HEK293 (cell line): ENCODE data around the gene C19orf25.

Experiments used
- CTCF ChIA-PET: fragments of 350-600 bp; formaldehyde crosslinking; extraction: SDS; loops from one replicate; lab custom pipeline; 2021; ENCODE audit warnings: antibody characterized with exemption; lab: Yijun Ruan, JAX
- POLR2A ChIA-PET: fragments of 300-600 bp; formaldehyde crosslinking; extraction: SDS; loops from one replicate; lab custom pipeline; 2020; ENCODE audit warnings: antibody characterized with exemption, inconsistent platforms; lab: Yijun Ruan, JAX
- H3K27ac ChIP-seq: fragments of 200-500 bp; sonication (Bioruptor generic); 2 replicates; pipeline ENCODE4 v1.5.1; 2014; ENCODE audit warnings: low read depth, low read length, control low read depth, inconsistent platforms; ENCODE audit errors: extremely low read depth
- H3K36me3 ChIP-seq, 2 experiments: fragments of 200-500 bp in 1 of 2; sonication (Bioruptor generic) in 1 of 2; 1 replicate in 1 of 2; 2 replicates in 1 of 2; pipeline ENCODE4 v1.5.1; 2014 to 2017; ENCODE audit warnings: inconsistent platforms in 2 of 2, low read length in 2 of 2; ENCODE audit not compliant: control insufficient read depth in 2 of 2, insufficient read depth in 1 of 2
- H3K4me1 ChIP-seq: fragments of 200-500 bp; sonication (Bioruptor generic); 2 replicates; pipeline ENCODE4 v1.5.1; 2014; ENCODE audit warnings: mild to moderate bottlenecking, low read length, inconsistent platforms; ENCODE audit not compliant: control insufficient read depth, insufficient read depth
- H3K4me3 ChIP-seq: 2 replicates; pipeline ENCODE4 v1.5.1; 2011; ENCODE audit warnings: low read depth, mild to moderate bottlenecking, control low read depth, low read length, moderate library complexity
- H3K9me3 ChIP-seq: fragments of 200-500 bp; sonication (Bioruptor generic); 2 replicates; pipeline ENCODE4 v1.5.1; 2014; ENCODE audit warnings: low read depth, low read length, inconsistent platforms; ENCODE audit not compliant: control insufficient read depth, insufficient read depth
- GLIS1 ChIP-seq: fragments of 450-650 bp; formaldehyde crosslinking; IDR thresholded peaks from 2 replicates; pipeline ENCODE4 v1.5.1; 2016; ENCODE audit warnings: missing biosample characterization, missing genetic modification characterization
- KLF9 ChIP-seq: fragments of 450-650 bp; formaldehyde crosslinking; IDR thresholded peaks from 2 replicates; pipeline ENCODE4 v1.5.1; 2016; ENCODE audit warnings: missing biosample characterization, missing genetic modification characterization, low read depth
- ZBTB10 ChIP-seq: fragments of 450-650 bp; formaldehyde crosslinking; IDR thresholded peaks from 2 replicates; pipeline ENCODE4 v1.5.1; 2016; ENCODE audit warnings: missing biosample characterization, missing genetic modification characterization
- ZNF214 ChIP-seq: fragments of 450-650 bp; formaldehyde crosslinking; IDR thresholded peaks from 2 replicates; pipeline ENCODE4 v1.5.1; 2017; ENCODE audit warnings: missing biosample characterization, mild to moderate bottlenecking, missing genetic modification characterization, borderline replicate concordance
- ZNF324 ChIP-seq: fragments of 450-650 bp; formaldehyde crosslinking; IDR thresholded peaks from 2 replicates; pipeline ENCODE4 v1.5.1; 2016; ENCODE audit warnings: missing biosample characterization, missing genetic modification characterization
- ZNF335 ChIP-seq: fragments of 450-650 bp; formaldehyde crosslinking; conservative IDR thresholded peaks from 2 replicates; pipeline ENCODE4 v1.5.1; 2016; ENCODE audit warnings: missing biosample characterization, missing genetic modification characterization
- ZNF585B ChIP-seq: fragments of 450-650 bp; formaldehyde crosslinking; IDR thresholded peaks from 2 replicates; pipeline ENCODE4 v1.5.1; 2016; ENCODE audit warnings: missing biosample characterization, missing genetic modification characterization
- ZNF660 ChIP-seq: fragments of 450-650 bp; IDR thresholded peaks from 2 replicates; pipeline ENCODE4 v1.5.1; 2018; ENCODE audit warnings: missing biosample characterization, mild to moderate bottlenecking, missing genetic modification characterization
- ZNF704 ChIP-seq: fragments of 450-650 bp; formaldehyde crosslinking; IDR thresholded peaks from 2 replicates; pipeline ENCODE4 v1.5.1; 2016; ENCODE audit warnings: missing biosample characterization, missing genetic modification characterization
- ZNF76 ChIP-seq: fragments of 450-650 bp; formaldehyde crosslinking; IDR thresholded peaks from 2 replicates; pipeline ENCODE4; 2016; ENCODE audit warnings: low read depth, missing biosample characterization, missing genetic modification characterization, borderline replicate concordance
- TF ChIP-seq, protein P1 (sequence below): fragments of 450-650 bp; formaldehyde crosslinking; IDR thresholded peaks from 2 replicates; pipeline ENCODE4 v1.5.1; 2016; ENCODE audit warnings: missing biosample characterization, missing genetic modification characterization
- TF ChIP-seq, protein P2 (sequence below): fragments of 450-650 bp; formaldehyde crosslinking; IDR thresholded peaks from 2 replicates; pipeline ENCODE4 v1.5.1; 2017; ENCODE audit warnings: missing biosample characterization, missing genetic modification characterization
- TF ChIP-seq, protein P3 (sequence below): fragments of 450-650 bp; formaldehyde crosslinking; IDR thresholded peaks from 2 replicates; pipeline ENCODE4 v1.5.1; 2017; ENCODE audit warnings: missing biosample characterization, missing genetic modification characterization
- TF ChIP-seq, protein P4 (sequence below): fragments of 450-650 bp; formaldehyde crosslinking; IDR thresholded peaks from 2 replicates; pipeline ENCODE4 v1.5.1; 2016; ENCODE audit warnings: missing biosample characterization, missing genetic modification characterization

C19orf25 gene

DNA sequence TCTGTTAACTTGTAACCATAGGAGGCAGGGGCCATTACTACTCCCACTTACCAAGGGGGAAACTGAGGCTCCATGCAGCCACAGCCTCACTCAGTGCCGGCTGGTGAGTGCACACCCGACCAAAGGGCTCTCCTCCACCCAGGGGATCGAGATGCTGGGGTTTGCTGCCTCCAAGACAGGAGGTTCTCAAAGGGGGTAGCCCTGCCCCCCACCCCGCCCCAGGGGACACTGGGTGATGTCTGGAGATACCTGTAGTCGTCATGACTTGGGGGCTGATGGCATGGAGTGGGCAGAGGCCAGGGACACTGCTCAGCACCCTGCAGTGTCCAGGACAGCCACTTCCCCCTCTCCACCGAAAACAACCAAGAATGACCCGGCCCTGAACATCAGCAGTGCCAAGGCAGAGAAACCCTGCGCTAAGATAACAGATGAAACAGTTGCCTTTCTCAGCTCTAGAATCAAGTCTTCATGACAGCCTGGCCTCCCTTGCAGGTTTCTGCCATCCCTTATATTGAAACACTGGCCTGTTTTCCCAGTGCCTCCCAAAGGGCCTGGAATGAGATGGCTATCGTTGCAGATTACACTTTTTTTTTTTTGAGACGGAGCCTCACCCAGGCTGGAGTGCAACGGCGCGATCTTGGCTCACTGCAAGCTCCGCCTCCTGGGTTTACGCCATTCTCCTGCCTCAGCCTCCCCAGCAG is 15.2 kb upstream of the C19orf25 start:
- ChIA-PET POLR2A (no interaction called here), CTCF (interaction anchor here (0.8 kb wide), 1 partner anchor 10 kb away, joined by 3 read pairs; no protein-coding TSS in a partner anchor)
- Histone ChIP-seq H3K27ac (no peak overlapping the region), H3K4me3 (no peak overlapping the region), H3K36me3 (no peaks in the 10 kb centered on the region), H3K9me3 (no peaks in the 10 kb centered on the region), H3K4me1 (peaks cover 5% of the 10 kb centered on the region)
- TF ChIP-seq GLIS1 (tag by site-specific recombination) (peak; percentile 51; the same call in 1 of the 2 replicates), KLF9 (tag by site-specific recombination) (no peak)

DNA sequence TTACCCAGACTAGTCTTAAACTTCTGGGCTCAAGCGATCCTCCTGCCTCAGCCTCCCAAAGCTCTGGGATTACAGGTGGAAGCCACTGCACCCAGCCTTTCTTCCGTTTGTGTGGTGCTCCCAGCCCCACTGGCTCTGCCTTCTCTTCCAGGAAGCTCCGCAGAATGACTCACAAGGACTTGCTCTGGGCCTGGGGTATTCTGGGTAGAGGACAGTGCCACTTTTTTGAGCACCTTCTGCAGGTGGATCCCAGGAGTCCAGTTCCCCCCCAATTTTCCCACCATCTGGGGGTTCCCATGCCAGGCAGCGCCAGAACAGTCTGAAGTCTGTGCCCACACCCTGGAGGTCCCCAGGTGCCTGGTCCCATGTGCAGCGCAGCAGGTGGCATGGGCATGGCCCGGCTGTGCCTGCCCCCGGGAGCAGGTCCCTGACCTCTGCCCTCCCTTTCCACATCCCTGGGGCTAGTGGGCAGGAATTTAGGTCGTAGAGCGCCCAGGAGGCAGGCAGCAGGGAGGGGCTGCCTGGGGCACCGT is 13.5 kb upstream of the C19orf25 start:
- H3K27ac ChIP-seq: no peak overlapping the region
- no peaks in the 10 kb centered on the region for H3K36me3 ChIP-seq
- TF ChIP-seq ZNF585B (tag by site-specific recombination) (no peak), ZNF324 (tag by site-specific recombination) (no peak), ZNF660 (no peak), ZNF76 (tag by site-specific recombination) (0 out of 2 replicates have a peak, but pooled peaks have one; percentile 16), ZNF214 (tag by site-specific recombination) (no peak), ZBTB10 (tag by site-specific recombination) (no peak), ZNF704 (tag by site-specific recombination) (no peak), ZNF335 (tag by site-specific recombination) (0 out of 2 replicates have a peak, but pooled peaks have one; percentile 25)
- TF ChIP-seq, protein P1, sequence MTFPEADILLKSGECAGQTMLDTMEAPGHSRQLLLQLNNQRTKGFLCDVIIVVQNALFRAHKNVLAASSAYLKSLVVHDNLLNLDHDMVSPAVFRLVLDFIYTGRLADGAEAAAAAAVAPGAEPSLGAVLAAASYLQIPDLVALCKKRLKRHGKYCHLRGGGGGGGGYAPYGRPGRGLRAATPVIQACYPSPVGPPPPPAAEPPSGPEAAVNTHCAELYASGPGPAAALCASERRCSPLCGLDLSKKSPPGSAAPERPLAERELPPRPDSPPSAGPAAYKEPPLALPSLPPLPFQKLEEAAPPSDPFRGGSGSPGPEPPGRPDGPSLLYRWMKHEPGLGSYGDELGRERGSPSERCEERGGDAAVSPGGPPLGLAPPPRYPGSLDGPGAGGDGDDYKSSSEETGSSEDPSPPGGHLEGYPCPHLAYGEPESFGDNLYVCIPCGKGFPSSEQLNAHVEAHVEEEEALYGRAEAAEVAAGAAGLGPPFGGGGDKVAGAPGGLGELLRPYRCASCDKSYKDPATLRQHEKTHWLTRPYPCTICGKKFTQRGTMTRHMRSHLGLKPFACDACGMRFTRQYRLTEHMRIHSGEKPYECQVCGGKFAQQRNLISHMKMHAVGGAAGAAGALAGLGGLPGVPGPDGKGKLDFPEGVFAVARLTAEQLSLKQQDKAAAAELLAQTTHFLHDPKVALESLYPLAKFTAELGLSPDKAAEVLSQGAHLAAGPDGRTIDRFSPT (tag by site-specific recombination): peak; percentile 49
- TF ChIP-seq, protein P2, sequence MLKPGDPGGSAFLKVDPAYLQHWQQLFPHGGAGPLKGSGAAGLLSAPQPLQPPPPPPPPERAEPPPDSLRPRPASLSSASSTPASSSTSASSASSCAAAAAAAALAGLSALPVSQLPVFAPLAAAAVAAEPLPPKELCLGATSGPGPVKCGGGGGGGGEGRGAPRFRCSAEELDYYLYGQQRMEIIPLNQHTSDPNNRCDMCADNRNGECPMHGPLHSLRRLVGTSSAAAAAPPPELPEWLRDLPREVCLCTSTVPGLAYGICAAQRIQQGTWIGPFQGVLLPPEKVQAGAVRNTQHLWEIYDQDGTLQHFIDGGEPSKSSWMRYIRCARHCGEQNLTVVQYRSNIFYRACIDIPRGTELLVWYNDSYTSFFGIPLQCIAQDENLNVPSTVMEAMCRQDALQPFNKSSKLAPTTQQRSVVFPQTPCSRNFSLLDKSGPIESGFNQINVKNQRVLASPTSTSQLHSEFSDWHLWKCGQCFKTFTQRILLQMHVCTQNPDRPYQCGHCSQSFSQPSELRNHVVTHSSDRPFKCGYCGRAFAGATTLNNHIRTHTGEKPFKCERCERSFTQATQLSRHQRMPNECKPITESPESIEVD: no peak
- TF ChIP-seq, protein P3, sequence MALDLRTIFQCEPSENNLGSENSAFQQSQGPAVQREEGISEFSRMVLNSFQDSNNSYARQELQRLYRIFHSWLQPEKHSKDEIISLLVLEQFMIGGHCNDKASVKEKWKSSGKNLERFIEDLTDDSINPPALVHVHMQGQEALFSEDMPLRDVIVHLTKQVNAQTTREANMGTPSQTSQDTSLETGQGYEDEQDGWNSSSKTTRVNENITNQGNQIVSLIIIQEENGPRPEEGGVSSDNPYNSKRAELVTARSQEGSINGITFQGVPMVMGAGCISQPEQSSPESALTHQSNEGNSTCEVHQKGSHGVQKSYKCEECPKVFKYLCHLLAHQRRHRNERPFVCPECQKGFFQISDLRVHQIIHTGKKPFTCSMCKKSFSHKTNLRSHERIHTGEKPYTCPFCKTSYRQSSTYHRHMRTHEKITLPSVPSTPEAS (tag by site-specific recombination): no peak
- TF ChIP-seq, protein P4, sequence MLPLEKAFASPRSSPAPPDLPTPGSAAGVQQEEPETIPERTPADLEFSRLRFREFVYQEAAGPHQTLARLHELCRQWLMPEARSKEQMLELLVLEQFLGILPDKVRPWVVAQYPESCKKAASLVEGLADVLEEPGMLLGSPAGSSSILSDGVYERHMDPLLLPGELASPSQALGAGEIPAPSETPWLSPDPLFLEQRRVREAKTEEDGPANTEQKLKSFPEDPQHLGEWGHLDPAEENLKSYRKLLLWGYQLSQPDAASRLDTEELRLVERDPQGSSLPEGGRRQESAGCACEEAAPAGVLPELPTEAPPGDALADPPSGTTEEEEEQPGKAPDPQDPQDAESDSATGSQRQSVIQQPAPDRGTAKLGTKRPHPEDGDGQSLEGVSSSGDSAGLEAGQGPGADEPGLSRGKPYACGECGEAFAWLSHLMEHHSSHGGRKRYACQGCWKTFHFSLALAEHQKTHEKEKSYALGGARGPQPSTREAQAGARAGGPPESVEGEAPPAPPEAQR (tag by site-specific recombination): no peak
- ChIA-PET POLR2A (no interaction called here), CTCF (no interaction called here)
- peaks cover 5% of the 10 kb centered on the region for H3K4me1 ChIP-seq
- no peak overlapping the region for H3K4me3 ChIP-seq
- H3K9me3 ChIP-seq: no peaks in the 10 kb centered on the region
